T1000 (cell line): ENCODE measurements around the gene KRTAP6-2.

Experiments
- DNase-seq: peaks from one replicate; lab custom pipeline; 2025; ENCODE audit warnings: mixed read lengths; lab: John Stamatoyannopoulos, UW

The KRTAP6-2 gene

DNA sequence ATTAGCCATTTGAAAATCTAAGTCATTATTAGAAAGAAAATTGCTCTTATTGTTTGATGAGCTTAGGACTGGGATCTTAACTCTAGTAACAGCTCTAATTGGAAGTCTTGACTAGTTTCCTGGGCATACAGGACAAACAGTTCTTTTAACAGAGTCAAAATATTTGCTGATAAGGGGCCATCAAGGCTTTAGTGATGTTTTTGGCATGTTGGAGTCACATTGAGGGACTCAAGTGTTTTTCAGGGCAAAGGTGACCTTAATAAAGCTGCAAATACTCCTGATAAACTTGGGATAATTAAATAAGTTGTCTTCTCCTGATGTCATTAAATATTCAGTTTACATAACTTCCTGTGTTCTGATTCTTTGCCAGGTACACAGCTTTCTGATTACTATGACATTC, 31.1 kb downstream of the KRTAP6-2 start:
- no peak for DNase-seq

DNA sequence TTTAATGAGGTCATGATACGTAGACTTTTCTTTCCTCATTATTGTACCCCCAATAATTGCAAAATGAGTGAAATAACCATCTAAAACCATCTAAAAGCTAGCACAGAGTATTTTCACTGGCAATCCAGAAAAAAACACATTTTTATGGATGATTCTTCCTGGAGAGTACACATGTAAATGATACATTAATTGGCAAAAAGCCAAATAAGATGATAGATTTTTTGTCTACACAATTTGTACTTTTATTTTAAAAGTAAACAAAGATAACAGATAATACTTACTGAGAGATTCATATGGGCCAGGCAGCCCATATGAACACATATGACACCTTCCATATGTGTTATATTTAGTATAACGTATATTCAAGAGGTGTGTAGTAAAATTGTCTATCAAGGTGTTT, 35.1 kb downstream of the KRTAP6-2 start:
- no peak for DNase-seq

DNA sequence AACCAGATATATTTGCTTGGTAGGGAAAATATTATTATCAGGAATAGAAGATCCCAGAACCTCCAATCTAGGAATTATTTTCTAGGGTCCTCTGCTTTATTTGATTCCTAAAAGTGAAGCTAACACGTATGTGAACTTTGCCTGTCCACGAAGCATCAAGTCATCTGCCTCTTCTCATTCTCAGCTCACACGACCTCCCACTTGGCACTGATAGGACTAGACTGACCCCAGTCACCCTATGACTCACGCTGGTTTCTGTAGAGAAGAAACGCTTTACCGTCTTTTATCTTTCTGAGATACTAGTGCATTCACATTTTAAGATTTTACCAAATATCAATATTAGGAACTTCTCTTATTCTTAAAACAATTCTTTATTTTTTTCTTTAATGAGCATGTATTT, 35.6 kb downstream of the KRTAP6-2 start:
- DNase-seq: no peak

DNA sequence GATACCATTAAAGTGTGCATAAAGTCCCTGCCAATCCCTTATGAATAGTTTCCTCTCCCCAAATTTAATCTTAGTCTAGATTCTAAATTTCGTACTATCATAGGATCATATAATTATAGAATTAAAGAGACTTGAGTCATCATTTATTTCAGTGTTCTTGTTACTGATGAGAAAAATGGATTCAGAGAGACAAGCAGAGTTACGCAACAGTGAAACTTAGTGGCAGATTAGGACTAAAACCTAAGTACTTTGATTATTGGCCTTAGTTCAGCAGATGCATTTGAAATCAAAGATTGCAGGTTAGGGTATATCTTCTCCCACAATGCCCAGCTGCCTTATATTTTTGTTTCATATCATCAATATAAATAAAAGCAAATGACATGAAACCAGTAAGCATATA, 36.7 kb downstream of the KRTAP6-2 start:
- DNase-seq: no peak

DNA sequence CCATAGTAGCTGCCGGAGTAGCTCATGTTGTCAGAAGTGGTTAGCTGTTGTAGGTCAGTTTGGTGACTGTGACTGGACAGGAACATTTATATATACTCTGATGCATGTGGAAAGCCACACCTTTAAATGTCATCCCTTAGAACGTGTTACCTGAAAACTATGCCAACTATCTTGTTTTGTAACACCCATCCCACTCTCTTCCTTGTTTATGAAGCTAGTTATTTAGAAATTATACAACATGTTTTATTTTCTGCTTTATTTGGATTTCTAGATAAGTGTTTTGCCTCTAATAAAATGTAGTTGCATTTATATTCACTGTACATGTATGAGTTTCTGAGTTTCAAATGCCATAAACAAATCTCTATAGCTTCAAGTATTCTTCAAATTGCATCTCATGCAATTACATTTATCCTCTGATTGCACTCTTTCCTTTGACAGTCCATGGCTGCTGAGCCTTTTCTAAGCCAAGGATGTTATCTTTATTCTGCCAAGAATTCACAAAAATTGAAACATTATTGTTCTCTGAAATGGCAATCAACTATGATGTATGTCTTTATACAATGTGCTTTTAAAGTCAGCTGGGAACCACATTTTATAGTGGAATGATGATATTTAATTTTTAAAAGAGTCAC, 37.3 kb downstream of the KRTAP6-2 start, which contains the start of gene KRTAP19-7:
KRTAP19-7 (minus strand) TSS at position 51 of the 632 bp plus-strand sequence; CDS start at position 26, 25 bp downstream.
- DNase-seq: no peak

DNA sequence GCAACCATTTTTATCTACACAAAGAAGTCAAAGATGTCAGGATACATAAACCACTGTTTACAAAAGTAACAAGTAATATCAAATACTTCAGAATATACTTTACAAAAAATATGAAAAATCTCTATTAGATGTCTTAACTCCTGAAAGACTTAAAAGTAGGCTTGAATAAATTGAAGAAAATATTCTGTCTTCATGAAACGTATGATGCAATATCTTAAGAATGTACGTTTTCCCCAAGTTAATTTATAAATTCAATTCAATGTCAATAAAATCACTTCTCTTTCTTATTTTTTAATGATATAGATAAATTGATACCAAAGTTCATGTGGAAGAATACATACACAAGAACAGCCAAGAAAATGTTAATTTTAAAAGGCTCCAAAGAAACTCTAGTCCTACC, 43.6 kb downstream of the KRTAP6-2 start:
- DNase-seq: no peak

DNA sequence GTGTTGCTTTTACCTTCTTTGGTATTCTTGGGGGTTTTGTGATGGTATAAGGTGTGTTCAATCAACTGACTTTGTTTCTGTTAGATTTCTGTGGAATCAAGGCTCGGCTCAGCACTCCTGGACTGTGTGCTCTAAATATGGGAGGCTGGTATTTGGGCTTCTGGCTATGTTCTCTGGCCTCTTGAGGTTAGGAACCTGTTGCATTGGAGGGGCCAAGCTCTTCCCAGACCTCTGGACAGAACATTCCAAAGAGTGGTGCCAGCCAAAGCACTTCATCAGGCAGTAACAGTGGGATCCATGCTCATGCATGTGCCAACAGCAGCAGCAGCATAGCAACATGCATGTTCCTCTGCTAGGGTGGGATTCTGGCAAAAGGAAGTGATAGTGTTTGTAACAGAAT, 45.9 kb downstream of the KRTAP6-2 start:
- no peak for DNase-seq
